GM13976 (cell line): Measurements from ENCODE around the gene NTN3.

ENCODE experiments used
- DNase-seq: peaks from one replicate; pipeline ENCODE4 v3.0.0; 2012; ENCODE audit warnings: low spot score
- CTCF ChIP-seq: IDR thresholded peaks from 2 replicates; pipeline ENCODE4 v1.5.1; 2012; ENCODE audit warnings: borderline replicate concordance, mild to moderate bottlenecking; ENCODE audit not compliant: insufficient read depth; ENCODE audit errors: extremely low read depth, missing control alignments, control extremely low read depth
- in situ Hi-C: fragments of 300-500 bp; cut with MboI; formaldehyde crosslinking; loops from one replicate; pipeline ENCODE4 v1.12.0; 2022; ENCODE audit warnings: low sequenced_read_pairs, mixed read lengths, inconsistent platforms; ENCODE audit not compliant: unreplicated experiment

Gene NTN3

GRCh38 chr16:2455081-2455845, 15.8 kb upstream of the NTN3 start:
- DNase-seq = no peak
- no peak for TF ChIP-seq CTCF
- in situ Hi-C loops = no loop called here

GRCh38 chr16:2456551-2457153, 14.4 kb upstream of the NTN3 start:
- no peak for TF ChIP-seq CTCF
- in situ Hi-C loops = no loop called here
- DNase-seq = no peak

- in situ Hi-C loops = no loop called here
- DNase-seq = no peak
- no peak for TF ChIP-seq CTCF
These were observed 13.8 kb upstream of the NTN3 start for GRCh38 chr16:2457267-2457666.

GRCh38 chr16:2457946-2458345, 13.2 kb upstream of the NTN3 start:
- no peak for TF ChIP-seq CTCF
- no peak for DNase-seq
- in situ Hi-C loops = no loop called here

- no peak for DNase-seq
- in situ Hi-C loops = no loop called here
- no peak for TF ChIP-seq CTCF
These were observed 12.0 kb upstream of the NTN3 start for GRCh38 chr16:2458887-2459646.

- TF ChIP-seq CTCF = no peak
- in situ Hi-C loops = no loop called here
- peak; percentile 100 for DNase-seq
These were observed 11.3 kb upstream of the NTN3 start, which contains the start of gene TEDC2 for GRCh38 chr16:2459647-2460390. TEDC2 (plus strand) TSS chr16:2460109; CDS start chr16:2460145, 36 bp downstream.
